Natural killer cell treated with Interleukin-12 subunit alpha and Interleukin-12 subunit beta and Interleukin-15 and Interleukin-18, amount 100 ng/mL, for 72 hours (primary cell): Measurements from ENCODE around the gene RNF113B. TPM values are rescaled to one million over a fixed set of nuclear protein-coding genes. Genes with fewer than 3 reads are reported as not detected.

Source experiments
- ATAC-seq, 2 donors: fragments of 150-1000 bp; cut with Tn5 transposase in 1 of 2; sonication (Bioruptor Pico), chemical (Tn5 transposase) in 1 of 2; 2 replicates each; pipeline ENCODE4 v1.10.0; 2021
- DNase-seq: peaks from one replicate; pipeline ENCODE4 v3.0.0; 2022; ENCODE audit warnings: low spot score
- H3K27ac Mint-ChIP-seq, 2 donors: 1 replicate in 1 of 2; 2 replicates in 1 of 2; pipeline ENCODE4 v1.8.0; 2022; ENCODE audit warnings: mixed read lengths in 2 of 2, mild to moderate bottlenecking in 1 of 2, moderate library complexity in 1 of 2
- H3K27me3 Mint-ChIP-seq, 2 donors: 1 replicate in 1 of 2; 2 replicates in 1 of 2; pipeline ENCODE4 v1.8.0; 2022; ENCODE audit warnings: mixed read lengths in 2 of 2
- H3K36me3 Mint-ChIP-seq: one replicate; pipeline ENCODE4 v1.8.0; 2022; ENCODE audit warnings: mixed read lengths
- H3K4me1 Mint-ChIP-seq, 2 donors: 1 replicate in 1 of 2; 2 replicates in 1 of 2; pipeline ENCODE4 v1.8.0; 2022; ENCODE audit warnings: low read depth in 2 of 2, mixed read lengths in 2 of 2, mild to moderate bottlenecking in 1 of 2
- H3K4me3 Mint-ChIP-seq: one replicate; pipeline ENCODE4 v1.8.0; 2022; ENCODE audit warnings: mixed read lengths
- H3K9me3 Mint-ChIP-seq: 2 replicates; pipeline ENCODE4 v1.8.0; 2022; ENCODE audit warnings: mixed read lengths
- total RNA-seq, 2 donors: library from RNA; stranded (reverse); gene quantifications; one replicate each; pipeline ENCODE4 v1.2.3, GENCODE V29; 2022

Gene RNF113B
- total RNA-seq, result not detected

- Mint-ChIP-seq H3K36me3 (no peaks in the 10 kb centered on the region), H3K27me3 (peaks cover 5 to 15% of the 10 kb centered on the region in 2 donors), H3K9me3 (no peaks in the 10 kb centered on the region), H3K4me1 (no peaks in the 10 kb centered on the region), H3K4me3 (no peak within 1 kb of the TSS), H3K27ac (no peak within 1 kb of the TSS)
- ATAC-seq (no peak), DNase-seq (no peak)
These were observed at the start of gene RNF113B for GRCh38 chr13:98176777-98177608. RNF113B (minus strand) TSS chr13:98177269; CDS start chr13:98177236, 33 bp downstream.

GRCh38 chr13:98226496-98226895 lies 49.4 kb upstream of the RNF113B start:
- H3K9me3 Mint-ChIP-seq, result no peaks in the 10 kb centered on the region
- no peaks in the 10 kb centered on the region for H3K36me3 Mint-ChIP-seq
- no peak overlapping the region for H3K27ac Mint-ChIP-seq
- ATAC-seq (no peak), DNase-seq (no peak)
- H3K4me1 Mint-ChIP-seq, result no peaks in the 10 kb centered on the region
- H3K4me3 Mint-ChIP-seq, result no peak overlapping the region
- H3K27me3 Mint-ChIP-seq, result peaks cover 2 to 11% of the 10 kb centered on the region in 2 donors

- Mint-ChIP-seq H3K36me3 (no peaks in the 10 kb centered on the region), H3K4me1 (no peaks in the 10 kb centered on the region), H3K27ac (no peak overlapping the region), H3K4me3 (no peak overlapping the region), H3K27me3 (peaks cover 2 to 8% of the 10 kb centered on the region in 2 donors), H3K9me3 (no peaks in the 10 kb centered on the region)
- ATAC-seq (no peak), DNase-seq (no peak)
These were observed 48.2 kb upstream of the RNF113B start for GRCh38 chr13:98225036-98225940.

GRCh38 chr13:98224557-98224956 lies 47.5 kb upstream of the RNF113B start:
- peaks cover 2 to 8% of the 10 kb centered on the region in 2 donors for H3K27me3 Mint-ChIP-seq
- H3K4me3 Mint-ChIP-seq, result no peak overlapping the region
- peak in 1 of 2 donors; percentile 24 for ATAC-seq
- no peaks in the 10 kb centered on the region for H3K4me1 Mint-ChIP-seq
- no peak for DNase-seq
- no peaks in the 10 kb centered on the region for H3K36me3 Mint-ChIP-seq
- H3K27ac Mint-ChIP-seq, result no peak overlapping the region
- no peaks in the 10 kb centered on the region for H3K9me3 Mint-ChIP-seq

- DNase-seq, result no peak
- Mint-ChIP-seq H3K27me3 (peaks cover 2 to 8% of the 10 kb centered on the region in 2 donors), H3K4me3 (no peak overlapping the region), H3K4me1 (no peaks in the 10 kb centered on the region), H3K27ac (no peak overlapping the region), H3K36me3 (no peaks in the 10 kb centered on the region), H3K9me3 (no peaks in the 10 kb centered on the region)
- no peak for ATAC-seq
These were observed 46.7 kb upstream of the RNF113B start for GRCh38 chr13:98223741-98224140.

DNA sequence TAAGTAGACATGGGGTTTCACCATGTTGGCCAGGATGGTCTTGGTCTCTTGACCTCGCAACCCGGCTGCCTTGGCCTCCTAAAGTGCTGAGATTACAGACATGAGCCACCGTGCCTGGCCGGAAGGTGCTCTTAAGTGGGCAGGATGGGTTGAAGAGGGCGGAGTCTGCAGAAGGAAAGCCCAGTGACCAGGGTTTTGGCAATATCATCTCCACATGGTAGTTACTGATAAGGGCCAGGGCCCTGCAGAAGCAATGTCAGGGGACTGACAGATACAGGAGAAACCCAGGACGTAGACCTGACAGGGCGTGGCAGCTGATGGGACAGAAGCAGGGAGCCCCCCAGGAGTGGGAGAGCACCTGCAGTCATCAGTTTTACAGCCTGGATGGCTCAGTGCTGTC lies 45.7 kb upstream of the RNF113B start:
- Mint-ChIP-seq H3K4me3 (no peak overlapping the region), H3K27me3 (peaks cover 2 to 14% of the 10 kb centered on the region in 2 donors), H3K27ac (no peak overlapping the region), H3K9me3 (no peaks in the 10 kb centered on the region), H3K36me3 (no peaks in the 10 kb centered on the region), H3K4me1 (no peaks in the 10 kb centered on the region)
- DNase-seq (no peak), ATAC-seq (no peak)

- Mint-ChIP-seq H3K9me3 (no peaks in the 10 kb centered on the region), H3K4me3 (no peak overlapping the region), H3K36me3 (no peaks in the 10 kb centered on the region), H3K4me1 (no peaks in the 10 kb centered on the region), H3K27ac (no peak overlapping the region), H3K27me3 (peaks cover 2 to 14% of the 10 kb centered on the region in 2 donors)
- ATAC-seq, result no peak
- DNase-seq, result no peak
These were observed 45.0 kb upstream of the RNF113B start for GRCh38 chr13:98222081-98222554.

GRCh38 chr13:98221234-98221633 lies 44.2 kb upstream of the RNF113B start:
- DNase-seq (no peak), ATAC-seq (no peak)
- Mint-ChIP-seq H3K27me3 (peaks cover 0 to 18% of the 10 kb centered on the region in 2 donors), H3K36me3 (no peaks in the 10 kb centered on the region), H3K4me3 (no peak overlapping the region), H3K4me1 (no peaks in the 10 kb centered on the region), H3K27ac (no peak overlapping the region), H3K9me3 (no peaks in the 10 kb centered on the region)

GRCh38 chr13:98220271-98220791 lies 43.3 kb upstream of the RNF113B start:
- peaks cover 0 to 18% of the 10 kb centered on the region in 2 donors for H3K27me3 Mint-ChIP-seq
- H3K36me3 Mint-ChIP-seq, result no peaks in the 10 kb centered on the region
- DNase-seq, result no peak
- H3K27ac Mint-ChIP-seq, result no peak overlapping the region
- no peaks in the 10 kb centered on the region for H3K9me3 Mint-ChIP-seq
- no peak for ATAC-seq
- no peaks in the 10 kb centered on the region for H3K4me1 Mint-ChIP-seq
- H3K4me3 Mint-ChIP-seq, result no peak overlapping the region

DNA sequence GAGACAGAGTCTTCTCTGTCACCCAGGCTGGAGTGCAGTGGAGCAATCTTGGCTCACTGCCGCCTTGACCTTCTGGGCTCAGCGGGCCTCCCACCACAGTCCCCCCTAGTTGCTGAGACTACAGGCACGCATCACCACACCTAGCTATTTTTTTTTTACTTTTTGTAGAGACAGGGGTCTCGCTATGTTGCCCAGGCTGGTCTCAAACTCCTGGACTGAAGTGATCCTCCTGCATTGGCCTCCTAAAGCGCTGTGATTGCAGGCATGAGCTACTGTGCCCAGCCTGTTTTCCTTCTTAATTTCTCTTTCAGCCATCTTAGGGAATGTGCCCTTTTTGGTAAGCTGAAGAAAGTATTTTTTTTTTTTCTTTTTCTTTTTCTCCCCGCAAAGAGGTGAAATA lies 42.6 kb upstream of the RNF113B start:
- H3K9me3 Mint-ChIP-seq, result no peaks in the 10 kb centered on the region
- ATAC-seq, result no peak
- H3K27ac Mint-ChIP-seq, result no peak overlapping the region
- no peak overlapping the region for H3K4me3 Mint-ChIP-seq
- H3K4me1 Mint-ChIP-seq, result no peaks in the 10 kb centered on the region
- no peak for DNase-seq
- H3K27me3 Mint-ChIP-seq, result peaks cover 0 to 18% of the 10 kb centered on the region in 2 donors
- H3K36me3 Mint-ChIP-seq, result no peaks in the 10 kb centered on the region

GRCh38 chr13:98217597-98217996 lies 40.5 kb upstream of the RNF113B start:
- ATAC-seq (no peak), DNase-seq (no peak)
- H3K9me3 Mint-ChIP-seq, result no peaks in the 10 kb centered on the region
- H3K27ac Mint-ChIP-seq, result no peak overlapping the region
- no peak overlapping the region for H3K4me3 Mint-ChIP-seq
- peaks cover 0 to 18% of the 10 kb centered on the region in 2 donors for H3K27me3 Mint-ChIP-seq
- H3K36me3 Mint-ChIP-seq, result no peaks in the 10 kb centered on the region
- no peaks in the 10 kb centered on the region for H3K4me1 Mint-ChIP-seq

GRCh38 chr13:98216711-98217285 lies 39.7 kb upstream of the RNF113B start:
- Mint-ChIP-seq H3K4me1 (no peaks in the 10 kb centered on the region), H3K4me3 (no peak overlapping the region), H3K36me3 (no peaks in the 10 kb centered on the region), H3K27me3 (peaks cover 0 to 18% of the 10 kb centered on the region in 2 donors), H3K9me3 (no peaks in the 10 kb centered on the region), H3K27ac (no peak overlapping the region)
- DNase-seq (no peak), ATAC-seq (no peak)

DNA sequence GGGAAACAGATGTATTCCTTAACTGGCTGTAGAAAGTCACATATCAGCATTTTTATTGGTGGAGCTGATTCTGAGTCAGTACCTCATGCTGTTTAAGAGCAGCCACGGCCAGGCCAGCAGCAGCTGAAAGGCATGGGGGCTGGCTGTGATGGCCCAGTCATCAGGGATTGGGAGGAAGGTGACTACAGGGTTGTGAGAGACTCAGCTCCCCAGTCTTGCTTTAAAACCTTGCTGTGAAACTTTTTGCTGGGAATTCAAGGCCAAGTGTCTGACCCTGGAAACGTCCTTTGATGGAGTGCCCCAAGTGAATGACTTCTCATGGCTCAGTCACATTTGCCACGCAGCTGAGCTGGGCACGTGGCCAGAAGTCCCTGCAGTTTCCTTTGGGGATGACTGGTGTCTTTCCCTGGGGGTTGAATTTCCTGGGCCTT lies 39.1 kb upstream of the RNF113B start:
- Mint-ChIP-seq H3K4me3 (no peak overlapping the region), H3K27ac (no peak overlapping the region), H3K27me3 (peaks cover 0 to 12% of the 10 kb centered on the region in 2 donors), H3K4me1 (no peaks in the 10 kb centered on the region), H3K36me3 (no peaks in the 10 kb centered on the region), H3K9me3 (no peaks in the 10 kb centered on the region)
- ATAC-seq, result no peak
- no peak for DNase-seq
